H1 (cell line): ENCODE results near the gene CASZ1. TPM values are rescaled to one million over a fixed set of nuclear protein-coding genes. Genes with fewer than 3 reads are reported as not detected.

Source experiments
- CTCF ChIA-PET: fragments of 300-600 bp; sonication (Branson Sonifier 250); formaldehyde crosslinking; loops from one replicate; lab custom pipeline; 2021; ENCODE audit not compliant: partially characterized antibody; lab: Charles Lee
- POLR2A ChIA-PET: fragments of 300-600 bp; sonication (Branson Sonifier 250); formaldehyde crosslinking; loops from one replicate; lab custom pipeline; 2021; ENCODE audit warnings: inconsistent platforms; ENCODE audit not compliant: partially characterized antibody; lab: Charles Lee
- DNase-seq, 2 experiments: peaks; one replicate each; pipeline versions ENCODE4 v3.0.0 to v3.0.0-alpha.2; 2010 to 2022; ENCODE audit warnings: low spot score in 2 of 2, low read depth in 1 of 2, mixed read lengths in 1 of 2
- FAIRE-seq: peaks from 2 replicates; lab custom pipeline; 2011; peaks lifted over from hg19 to GRCh38; lab: Jason Lieb, UNC
- H2AFZ ChIP-seq: 2 replicates; pipeline ENCODE4 v1.8.1; 2012; ENCODE audit warnings: low read length, inconsistent platforms
- H2AK5ac ChIP-seq: 2 replicates; pipeline ENCODE4 v1.6.1; 2013; ENCODE audit warnings: low read depth, low read length
- H2BK120ac ChIP-seq: replicated peaks from 2 replicates; pipeline ENCODE3; 2013; ENCODE audit warnings: low read depth, low read length, inconsistent platforms
- H2BK12ac ChIP-seq: 2 replicates; pipeline ENCODE4 v1.6.1; 2013; ENCODE audit warnings: low read depth, low read length
- H2BK15ac ChIP-seq: 2 replicates; pipeline ENCODE4 v1.6.1; 2013; ENCODE audit warnings: low read length
- H2BK20ac ChIP-seq: 2 replicates; pipeline ENCODE4 v1.6.1; 2013; ENCODE audit warnings: low read length
- H2BK5ac ChIP-seq: 2 replicates; pipeline ENCODE4 v1.6.1; 2013; ENCODE audit warnings: low read depth, low read length
- H3K14ac ChIP-seq: 2 replicates; pipeline ENCODE4 v1.6.1; 2013; ENCODE audit warnings: inconsistent platforms; ENCODE audit not compliant: insufficient read length
- H3K18ac ChIP-seq: 2 replicates; pipeline ENCODE4 v1.6.1; 2013; ENCODE audit warnings: low read length; ENCODE audit errors: extremely low read depth
- H3K23ac ChIP-seq: 2 replicates; pipeline ENCODE4 v1.6.1; 2013; ENCODE audit warnings: inconsistent platforms; ENCODE audit not compliant: insufficient read length
- H3K23me2 ChIP-seq: 2 replicates; pipeline ENCODE4 v1.6.1; 2013; ENCODE audit warnings: low read depth, low read length
- H3K27ac ChIP-seq: 2 replicates; pipeline ENCODE4 v1.6.1; 2011; ENCODE audit warnings: low read depth, low read length, inconsistent platforms
- H3K27me3 ChIP-seq, 4 experiments: replicated peaks in 1 of 4; 1 replicate in 1 of 4; 2 replicates in 3 of 4; pipeline versions ENCODE4 v1.6.1 to v1.8.1; 2011 to 2013; ENCODE audit warnings: low read length in 3 of 4, mild to moderate bottlenecking in 3 of 4, inconsistent platforms in 2 of 4, mixed read lengths in 2 of 4, moderate library complexity in 1 of 4; ENCODE audit not compliant: control insufficient read depth in 3 of 4, insufficient read depth in 3 of 4; ENCODE audit errors: extremely low read depth in 1 of 4
- H3K36me3 ChIP-seq, 4 experiments: 2 replicates each; pipeline versions ENCODE4 v1.6.1 to v1.8.1; 2011 to 2013; ENCODE audit warnings: mild to moderate bottlenecking in 4 of 4, low read length in 3 of 4, moderate library complexity in 2 of 4, control low read depth in 1 of 4, inconsistent platforms in 1 of 4; ENCODE audit not compliant: insufficient read depth in 4 of 4, control insufficient read depth in 2 of 4
- H3K4ac ChIP-seq: replicated peaks from 2 replicates; pipeline ENCODE3; 2013; ENCODE audit warnings: low read length, low read depth, mixed read lengths, inconsistent platforms; ENCODE audit not compliant: insufficient read length
- H3K4me1 ChIP-seq, 4 experiments: replicated peaks in 1 of 4; 1 replicate in 1 of 4; 2 replicates in 3 of 4; pipeline versions ENCODE4 v1.6.1 to v1.8.1; 2011 to 2013; ENCODE audit warnings: low read length in 3 of 4, inconsistent platforms in 2 of 4, mixed read lengths in 1 of 4; ENCODE audit not compliant: insufficient read depth in 4 of 4, control insufficient read depth in 3 of 4
- H3K4me2 ChIP-seq, 2 experiments: 2 replicates each; pipeline versions ENCODE4 v1.6.1 to v1.8.1; 2011 to 2013; ENCODE audit warnings: low read depth in 2 of 2, low read length in 2 of 2, control low read depth in 1 of 2, inconsistent platforms in 1 of 2, mild to moderate bottlenecking in 1 of 2; ENCODE audit not compliant: insufficient read depth in 1 of 2
- H3K4me3 ChIP-seq, 4 experiments: fragments of 200-600, 300-600 bp in 1 of 4; sonication (generic), shearing (Covaris generic), sonication (Bioruptor Twin) in 1 of 4; 2 replicates each; pipeline versions ENCODE4 v1.5.1 to v1.8.1; 2011 to 2016; ENCODE audit warnings: low read length in 4 of 4, low read depth in 3 of 4, control low read depth in 2 of 4, inconsistent platforms in 2 of 4, mild to moderate bottlenecking in 2 of 4, mixed read lengths in 1 of 4, moderate library complexity in 1 of 4; ENCODE audit not compliant: insufficient read depth in 2 of 4; ENCODE audit errors: extremely low read depth in 1 of 4
- H3K56ac ChIP-seq: replicated peaks from 2 replicates; pipeline ENCODE3; 2013; ENCODE audit warnings: low read depth, mild to moderate bottlenecking, mixed read lengths, low read length, inconsistent platforms; ENCODE audit not compliant: insufficient read length
- H3K79me1 ChIP-seq: 2 replicates; pipeline ENCODE4 v1.6.1; 2013; ENCODE audit warnings: low read depth, low read length, control low read depth
- H3K79me2 ChIP-seq, 2 experiments: 2 replicates each; pipeline versions ENCODE4 v1.6.1 to v1.8.1; 2012 to 2013; ENCODE audit warnings: low read length in 2 of 2, mild to moderate bottlenecking in 2 of 2, inconsistent platforms in 1 of 2; ENCODE audit not compliant: insufficient read depth in 2 of 2, control insufficient read depth in 1 of 2
- H3K9ac ChIP-seq, 4 experiments: replicated peaks in 1 of 4; 1 replicate in 1 of 4; 2 replicates in 3 of 4; pipeline versions ENCODE4 v1.6.1 to v1.8.1; 2011 to 2013; ENCODE audit warnings: low read depth in 3 of 4, low read length in 3 of 4, control low read depth in 2 of 4, mild to moderate bottlenecking in 2 of 4, moderate library complexity in 2 of 4, inconsistent platforms in 1 of 4; ENCODE audit errors: extremely low read depth in 1 of 4
- H3K9me3 ChIP-seq, 2 experiments: 2 replicates each; pipeline versions ENCODE4 v1.6.1 to v1.8.1; 2012 to 2013; ENCODE audit warnings: mild to moderate bottlenecking in 2 of 2, moderate library complexity in 2 of 2, control low read depth in 1 of 2, inconsistent platforms in 1 of 2, low read depth in 1 of 2, low read length in 1 of 2, mixed read lengths in 1 of 2; ENCODE audit not compliant: insufficient read depth in 2 of 2
- H4K20me1 ChIP-seq, 2 experiments: replicated peaks in 1 of 2; 2 replicates each; pipeline versions ENCODE3 to v1.8.1; 2011 to 2013; ENCODE audit warnings: inconsistent platforms in 2 of 2, low read length in 2 of 2, mild to moderate bottlenecking in 1 of 2; ENCODE audit not compliant: insufficient read depth in 2 of 2, control insufficient read depth in 1 of 2
- H4K5ac ChIP-seq: 2 replicates; pipeline ENCODE4 v1.6.1; 2013; ENCODE audit warnings: low read length, low read depth, mixed read lengths, inconsistent platforms; ENCODE audit not compliant: insufficient read length
- H4K8ac ChIP-seq: 2 replicates; pipeline ENCODE4 v1.8.0; 2013; ENCODE audit warnings: mild to moderate bottlenecking, moderate library complexity, low read length, inconsistent platforms; ENCODE audit not compliant: insufficient read depth; ENCODE audit errors: extremely low read depth
- H4K91ac ChIP-seq: replicated peaks from 2 replicates; pipeline ENCODE3; 2013; ENCODE audit warnings: low read length, mixed read lengths, inconsistent platforms; ENCODE audit not compliant: insufficient read length
- BRCA1 ChIP-seq: IDR thresholded peaks from 2 replicates; pipeline ENCODE4 v1.6.1; 2012; ENCODE audit warnings: low read depth, low read length, improper control_type of control experiment
- CBX8 ChIP-seq: fragments of 300-800, 300-1000 bp; sonication (generic); IDR thresholded peaks from 2 replicates; pipeline ENCODE4 v1.7.1; 2016; ENCODE audit warnings: low read depth, low read length, borderline replicate concordance
- CHD1 ChIP-seq: IDR thresholded peaks from 2 replicates; pipeline ENCODE4 v1.6.1; 2012; ENCODE audit warnings: low read depth, low read length, improper control_type of control experiment
- CTBP2 ChIP-seq: IDR thresholded peaks from 2 replicates; pipeline ENCODE4 v1.7.0; 2011; ENCODE audit warnings: borderline replicate concordance, mild to moderate bottlenecking, moderate library complexity, mixed read lengths, low read length; ENCODE audit not compliant: insufficient read depth, insufficient read length
- JUN ChIP-seq: IDR thresholded peaks from 2 replicates; pipeline ENCODE4 v1.6.1; 2011; ENCODE audit warnings: low read depth, mild to moderate bottlenecking, improper control_type of control experiment, low read length
- MAX ChIP-seq: IDR thresholded peaks from 2 replicates; pipeline ENCODE4 v1.6.1; 2012; ENCODE audit warnings: inconsistent platforms
- POU5F1 ChIP-seq: IDR thresholded peaks from 2 replicates; pipeline ENCODE4 v1.6.1; 2011; ENCODE audit warnings: low read depth, mild to moderate bottlenecking, low read length, moderate library complexity
- RXRA ChIP-seq: IDR thresholded peaks from 2 replicates; pipeline ENCODE4 v1.6.1; 2011; ENCODE audit warnings: low read depth, mild to moderate bottlenecking, low read length, moderate library complexity; ENCODE audit not compliant: insufficient read depth
- SAP30 ChIP-seq: fragments of 300-600 bp; sonication (generic); IDR thresholded peaks from 2 replicates; pipeline ENCODE4 v1.7.1; 2012; ENCODE audit warnings: low read length, moderate library complexity, mild to moderate bottlenecking, inconsistent platforms; ENCODE audit not compliant: insufficient read depth, insufficient replicate concordance
- SIN3A ChIP-seq, 2 experiments: IDR thresholded peaks in 1 of 2; conservative IDR thresholded peaks in 1 of 2; 2 replicates each; pipeline ENCODE4 v1.6.1; 2011 to 2012; ENCODE audit warnings: low read length in 2 of 2, improper control_type of control experiment in 1 of 2, low read depth in 1 of 2, mild to moderate bottlenecking in 1 of 2
- SIX5 ChIP-seq: IDR thresholded peaks from 2 replicates; pipeline ENCODE4 v1.6.1; 2011; ENCODE audit warnings: mild to moderate bottlenecking, low read depth, low read length
- TCF12 ChIP-seq: IDR thresholded peaks from 2 replicates; pipeline ENCODE4 v1.6.1; 2011; ENCODE audit warnings: low read depth, mild to moderate bottlenecking, low read length
- YY1 ChIP-seq: IDR thresholded peaks from 2 replicates; pipeline ENCODE4 v1.6.1; 2011; ENCODE audit warnings: low read depth, mild to moderate bottlenecking, low read length
- WGBS, 2 experiments: shearing (Covaris generic) in 1 of 2; methylation state at CpG; one replicate each; pipeline versions ENCODE4 v1.1.6 to v1.1.7; 2013 to 2015; ENCODE audit warnings: low lambda C conversion rate in 2 of 2, mixed read lengths in 2 of 2, inconsistent platforms in 1 of 2, low coverage in 1 of 2, missing lambda C conversion rate in 1 of 2; ENCODE audit not compliant: insufficient replicate concordance in 2 of 2, insufficient coverage in 1 of 2, insufficient read length in 1 of 2; ENCODE audit errors: extremely low coverage in 1 of 2, missing lambda C conversion rate in 1 of 2; 5-methylcytosine and 5-hydroxymethylcytosine counted together
- polyA plus RNA-seq, 7 experiments: library from polyadenylated mRNA; depleted of rRNA in 3 of 7; stranded (reverse) in 5 of 7; unstranded in 2 of 7; fragments of >200 nt in 5 of 7; fragments of 200-250 nt in 2 of 7; gene quantifications; 1 replicate in 5 of 7; 2 replicates in 1 of 7; 4 replicates in 1 of 7; pipeline versions ENCODE4 v1.2.1 to v1.2.3, GENCODE V29; 2011 to 2013; ENCODE audit warnings: missing spikeins in 2 of 7, mixed read lengths in 2 of 7
- total RNA-seq: library from RNA; stranded (reverse); fragmentation: NEBNext Ultra II Directional; extraction: Animal tissue kit (Norgen Biotek cat#: 25700); gene quantifications from 2 replicates; pipeline ENCODE4 v1.2.1, GENCODE V29; 2021

The CASZ1 gene
- total and polyA plus RNA-seq, 2 of the 8 experiments (the other 6 are each of a cell fraction or from before 2014, with no cell fraction given): 4.4 to 7.7 TPM

DNA sequence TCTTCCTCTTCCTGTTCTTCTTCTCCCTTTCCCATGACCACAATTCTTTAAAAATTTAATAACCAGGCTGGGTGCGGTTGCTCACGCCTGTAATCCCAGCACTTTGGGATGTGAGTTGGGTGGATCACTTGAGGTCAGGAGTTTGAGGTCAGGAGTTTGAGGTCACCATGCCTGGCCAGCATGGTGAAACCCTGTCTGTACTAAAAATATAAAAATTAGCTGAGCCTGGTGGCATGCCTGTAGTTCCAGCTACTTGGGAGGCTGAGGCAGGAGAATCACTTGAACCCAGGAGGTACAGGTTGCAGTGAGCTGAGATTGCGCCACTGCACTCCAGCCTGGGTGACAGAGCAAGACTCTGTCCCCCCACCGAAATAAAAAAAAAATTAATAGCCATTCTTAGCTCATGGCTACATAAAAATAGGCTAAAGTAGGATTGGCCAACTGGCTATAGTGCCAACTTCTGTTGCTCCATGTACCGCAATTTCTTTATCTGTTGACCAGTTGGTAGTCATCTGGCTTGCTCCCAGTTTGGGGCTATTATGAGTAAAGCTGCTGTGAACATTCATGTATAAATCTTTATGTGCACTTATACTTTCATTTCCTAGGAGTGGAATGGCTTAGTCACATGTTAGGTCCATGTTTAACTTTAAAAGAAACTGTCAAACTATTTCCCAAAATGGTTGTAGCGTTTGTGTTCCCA lies 185.4 kb downstream of the CASZ1 start:
- H3K23me2 ChIP-seq: no peaks in the 10 kb centered on the region
- no peak overlapping the region for H3K14ac ChIP-seq
- no peak for FAIRE-seq
- no peak overlapping the region for H3K4me2 ChIP-seq
- no peaks in the 10 kb centered on the region for H3K36me3 ChIP-seq
- WGBS, 2 experiments: 94% methylated on average over 6 of the region's 6 CpGs; no CpG with 5 or more reads in 1 of the 2 experiments
- no peak overlapping the region for H2BK120ac ChIP-seq
- no peak overlapping the region for H3K18ac ChIP-seq
- H2BK12ac ChIP-seq: no peak overlapping the region
- no peak for DNase-seq
- no peak overlapping the region for H4K5ac ChIP-seq
- H2BK15ac ChIP-seq: no peak overlapping the region
- H4K8ac ChIP-seq: no peak overlapping the region
- H3K79me2 ChIP-seq: no peaks in the 10 kb centered on the region
- H3K4me3 ChIP-seq: no peak overlapping the region
- H3K27ac ChIP-seq: no peak overlapping the region
- H3K9me3 ChIP-seq: no peaks in the 10 kb centered on the region
- no peak overlapping the region for H2AFZ ChIP-seq
- POLR2A ChIA-PET: no interaction called here
- no peak overlapping the region for H3K4ac ChIP-seq
- peaks cover 0 to 8% (median 3%) of the 10 kb centered on the region in 4 experiments; a peak in 3 of 7 replicates for H3K4me1 ChIP-seq
- no peak overlapping the region for H3K56ac ChIP-seq
- no peak overlapping the region for H3K9ac ChIP-seq
- no peak overlapping the region for H2BK20ac ChIP-seq
- no peaks in the 10 kb centered on the region for H3K27me3 ChIP-seq
- CTCF ChIA-PET: interaction anchor here (1.2 to 1.8 kb wide), 5 partner anchors 13 to 143 kb away, joined by 3 to 7 read pairs (median 5); no protein-coding TSS in a partner anchor
- H4K91ac ChIP-seq: no peak overlapping the region
- H2BK5ac ChIP-seq: no peak overlapping the region
- no peak overlapping the region for H3K23ac ChIP-seq
- no peaks in the 10 kb centered on the region for H4K20me1 ChIP-seq
- peaks cover 6% of the 10 kb centered on the region; the same call in 1 of the 2 replicates for H3K79me1 ChIP-seq
- no peak overlapping the region for H2AK5ac ChIP-seq
- TF ChIP-seq CBX8: no peak
- TF ChIP-seq YY1: no peak
- TF ChIP-seq TCF12: no peak
- no peak for TF ChIP-seq SIN3A (conservative IDR thresholded peaks at IDR 0.05 in 1 of 2, IDR thresholded peaks at IDR 0.05 in 1 of 2; ENCODE audit: low read depth in 1 of 2, low read length in 2 of 2)
- TF ChIP-seq POU5F1: no peak
- no peak for TF ChIP-seq SIX5
- no peak for TF ChIP-seq RXRA
- no peak for TF ChIP-seq MAX
- no peak for TF ChIP-seq CTBP2
- TF ChIP-seq SAP30: no peak
- no peak for TF ChIP-seq JUN
- TF ChIP-seq CHD1: no peak
- no peak for TF ChIP-seq BRCA1
